ENCODE results near the gene CYB5R3.

DNA sequence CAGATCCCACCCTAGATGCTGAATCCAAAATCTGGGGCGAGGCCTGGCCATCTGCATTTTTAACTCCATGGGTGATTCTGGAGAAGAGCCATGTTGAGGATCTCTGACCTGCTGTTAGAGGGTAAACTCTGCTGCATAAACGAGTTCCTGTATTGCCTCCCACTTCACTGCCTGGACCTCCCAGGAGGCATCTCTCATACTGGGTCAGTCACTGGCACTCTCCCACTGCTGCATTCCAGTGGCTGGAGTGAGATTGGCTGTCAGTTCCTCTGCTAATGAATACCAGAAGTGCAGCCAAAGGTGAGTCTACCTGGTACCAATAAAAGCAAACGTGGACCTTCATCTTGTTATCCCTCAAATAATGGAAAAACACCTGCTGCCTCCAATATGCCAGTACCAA is 44.8 kb downstream of the CYB5R3 start:
- TF ChIP-seq BACH2 (CRISPR knock-in tag; IDR thresholded peaks at IDR 0.05; ENCODE audit: borderline replicate concordance) = no peak
- TF ChIP-seq, protein P1, sequence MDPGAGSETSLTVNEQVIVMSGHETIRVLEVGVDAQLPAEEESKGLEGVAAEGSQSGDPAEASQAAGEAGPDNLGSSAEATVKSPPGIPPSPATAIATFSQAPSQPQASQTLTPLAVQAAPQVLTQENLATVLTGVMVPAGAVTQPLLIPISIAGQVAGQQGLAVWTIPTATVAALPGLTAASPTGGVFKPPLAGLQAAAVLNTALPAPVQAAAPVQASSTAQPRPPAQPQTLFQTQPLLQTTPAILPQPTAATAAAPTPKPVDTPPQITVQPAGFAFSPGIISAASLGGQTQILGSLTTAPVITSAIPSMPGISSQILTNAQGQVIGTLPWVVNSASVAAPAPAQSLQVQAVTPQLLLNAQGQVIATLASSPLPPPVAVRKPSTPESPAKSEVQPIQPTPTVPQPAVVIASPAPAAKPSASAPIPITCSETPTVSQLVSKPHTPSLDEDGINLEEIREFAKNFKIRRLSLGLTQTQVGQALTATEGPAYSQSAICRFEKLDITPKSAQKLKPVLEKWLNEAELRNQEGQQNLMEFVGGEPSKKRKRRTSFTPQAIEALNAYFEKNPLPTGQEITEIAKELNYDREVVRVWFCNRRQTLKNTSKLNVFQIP (CRISPR knock-in tag; IDR thresholded peaks at IDR 0.05; ENCODE audit: borderline replicate concordance, low read depth) = no peak
- TF ChIP-seq ZNF8 (CRISPR knock-in tag; IDR thresholded peaks at IDR 0.05) = no peak
- TF ChIP-seq RARB (CRISPR knock-in tag; IDR thresholded peaks at IDR 0.05) = no peak
- no peak for TF ChIP-seq ARNTL (CRISPR knock-in tag; IDR thresholded peaks at IDR 0.05; ENCODE audit: borderline replicate concordance, low read depth)
- TF ChIP-seq ZFP30 (CRISPR knock-in tag; IDR thresholded peaks at IDR 0.05) = no peak
- no peak for TF ChIP-seq ZNF70 (CRISPR knock-in tag; IDR thresholded peaks at IDR 0.05)
- TF ChIP-seq, protein P2, sequence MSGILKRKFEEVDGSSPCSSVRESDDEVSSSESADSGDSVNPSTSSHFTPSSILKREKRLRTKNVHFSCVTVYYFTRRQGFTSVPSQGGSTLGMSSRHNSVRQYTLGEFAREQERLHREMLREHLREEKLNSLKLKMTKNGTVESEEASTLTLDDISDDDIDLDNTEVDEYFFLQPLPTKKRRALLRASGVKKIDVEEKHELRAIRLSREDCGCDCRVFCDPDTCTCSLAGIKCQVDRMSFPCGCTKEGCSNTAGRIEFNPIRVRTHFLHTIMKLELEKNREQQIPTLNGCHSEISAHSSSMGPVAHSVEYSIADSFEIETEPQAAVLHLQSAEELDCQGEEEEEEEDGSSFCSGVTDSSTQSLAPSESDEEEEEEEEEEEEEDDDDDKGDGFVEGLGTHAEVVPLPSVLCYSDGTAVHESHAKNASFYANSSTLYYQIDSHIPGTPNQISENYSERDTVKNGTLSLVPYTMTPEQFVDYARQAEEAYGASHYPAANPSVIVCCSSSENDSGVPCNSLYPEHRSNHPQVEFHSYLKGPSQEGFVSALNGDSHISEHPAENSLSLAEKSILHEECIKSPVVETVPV (CRISPR knock-in tag; IDR thresholded peaks at IDR 0.05) = no peak
- no peak for TF ChIP-seq TCF4 (CRISPR knock-in tag; IDR thresholded peaks at IDR 0.05; ENCODE audit: borderline replicate concordance)

Measured in SK-N-SH treated with all-trans-retinoic acid at 6 μM for 48 hours (cell line).